K562 (cell line): Measurements from ENCODE around the gene PAFAH1B1. TPM values are rescaled to one million over a fixed set of nuclear protein-coding genes. Genes with fewer than 3 reads are reported as not detected.
A peak's percentile ranks its signal among the peaks of the same experiment; 100 is the strongest.

Source experiments
- ATAC-seq: fragments of 200-7000 bp; cut with Tn5 transposase; 3 replicates; pipeline ENCODE4 v1.9.1; 2020; ENCODE audit warnings: moderate library complexity
- BruUV-seq: library from RNA; stranded (reverse); fragments of 400-500 nt; replicated peaks from 2 replicates; lab custom pipeline; 2021; lab: Mats Ljungman, UMichigan
- CTCF ChIA-PET: fragments of 300-600 bp; formaldehyde crosslinking; extraction: SDS; loops from one replicate; lab custom pipeline; 2021; ENCODE audit warnings: low intra/inter-chr PET ratio; lab: Yijun Ruan, JAX
- POLR2A ChIA-PET: fragments of 300-600, 350-650 bp; sonication (Branson Sonifier 250); formaldehyde crosslinking; extraction: SDS; loops from one replicate; lab custom pipeline; 2021; ENCODE audit warnings: antibody characterized with exemption, inconsistent platforms; lab: Yijun Ruan, JAX
- DNase-seq, 4 experiments: peaks; one replicate each; pipeline versions ENCODE4 v3.0.0 to v3.0.0-alpha.2; 2011 to 2018; ENCODE audit warnings: low spot score in 3 of 4, mixed read lengths in 3 of 4; ENCODE audit errors: extremely low read depth in 1 of 4
- FAIRE-seq: peaks from 2 replicates; lab custom pipeline; 2011; peaks lifted over from hg19 to GRCh38; lab: Jason Lieb, UNC
- H2AFZ ChIP-seq: 2 replicates; pipeline ENCODE4 v1.6.0; 2011; ENCODE audit warnings: low read depth, low read length, control low read depth, inconsistent platforms
- H3K27ac ChIP-seq: fragments of 200-600 bp; 3 replicates; pipeline ENCODE4 v1.8.0; 2011; ENCODE audit warnings: low read depth, mild to moderate bottlenecking, control low read depth, inconsistent platforms, low read length, moderate library complexity, mixed read lengths; ENCODE audit errors: extremely low read depth
- H3K27me3 ChIP-seq, 2 experiments: fragments of 300-600 bp in 1 of 2; 2 replicates in 1 of 2; 3 replicates in 1 of 2; pipeline versions ENCODE4 v1.6.0 to v1.8.0; 2011; ENCODE audit warnings: inconsistent platforms in 2 of 2, low read length in 2 of 2, mild to moderate bottlenecking in 1 of 2, mixed read lengths in 1 of 2, moderate library complexity in 1 of 2; ENCODE audit not compliant: control insufficient read depth in 2 of 2, insufficient read depth in 2 of 2
- H3K36me3 ChIP-seq: fragments of 300-600 bp; 3 replicates; pipeline ENCODE4 v1.8.0; 2011; ENCODE audit warnings: mild to moderate bottlenecking, low read length, inconsistent platforms; ENCODE audit not compliant: control insufficient read depth, insufficient read depth
- H3K4me1 ChIP-seq, 2 experiments: fragments of 200-600 bp in 1 of 2; replicated peaks in 1 of 2; 2 replicates in 1 of 2; 3 replicates in 1 of 2; pipeline versions ENCODE4 v1.5.1 to v1.8.0; 2011; ENCODE audit warnings: inconsistent platforms in 2 of 2, low read length in 2 of 2, mild to moderate bottlenecking in 1 of 2, mixed read lengths in 1 of 2, moderate library complexity in 1 of 2; ENCODE audit not compliant: control insufficient read depth in 2 of 2, insufficient read depth in 2 of 2
- H3K4me2 ChIP-seq: 2 replicates; pipeline ENCODE4 v1.6.1; 2011; ENCODE audit warnings: low read length, control low read depth, inconsistent platforms, mixed read lengths; ENCODE audit not compliant: insufficient read depth
- H3K4me3 ChIP-seq: fragments of 200-600 bp; sonication (generic), shearing (Covaris generic); 2 replicates; pipeline ENCODE4 v1.5.1; 2016; ENCODE audit warnings: control low read depth, inconsistent platforms
- H3K79me2 ChIP-seq: fragments of 200-600 bp; 3 replicates; pipeline ENCODE4 v1.8.0; 2011; ENCODE audit warnings: low read length, inconsistent platforms; ENCODE audit not compliant: control insufficient read depth, insufficient read depth
- H3K9ac ChIP-seq, 2 experiments: 2 replicates each; pipeline versions ENCODE4 v1.6.0 to v1.6.1; 2011; ENCODE audit warnings: low read depth in 2 of 2, low read length in 2 of 2, control low read depth in 1 of 2, inconsistent platforms in 1 of 2, mild to moderate bottlenecking in 1 of 2, mixed read lengths in 1 of 2; ENCODE audit not compliant: insufficient read depth in 1 of 2
- H3K9me1 ChIP-seq: one replicate; pipeline ENCODE4 v1.6.0; 2011; ENCODE audit warnings: inconsistent platforms, mild to moderate bottlenecking, low read length, moderate library complexity; ENCODE audit not compliant: control insufficient read depth, insufficient read depth
- H3K9me3 ChIP-seq: replicated peaks from 2 replicates; pipeline ENCODE4 v1.5.1; 2011; ENCODE audit warnings: low read depth, low read length, inconsistent platforms; ENCODE audit not compliant: control insufficient read depth, insufficient read depth
- H4K20me1 ChIP-seq: replicated peaks from 2 replicates; pipeline ENCODE4 v1.6.1; 2011; ENCODE audit warnings: low read length, inconsistent platforms, mixed read lengths; ENCODE audit not compliant: control insufficient read depth, insufficient read depth
- DMBX1 ChIP-seq: fragments of 250-450 bp; sonication (Bioruptor Pico); IDR thresholded peaks from 2 replicates; pipeline ENCODE4 v1.8.0; 2022; ENCODE audit warnings: inconsistent platforms, mild to moderate bottlenecking, moderate library complexity, borderline replicate concordance
- POLR2G ChIP-seq: fragments of 200-400 bp; formaldehyde crosslinking; IDR thresholded peaks from 2 replicates; pipeline ENCODE4 v1.6.1; 2017; ENCODE audit warnings: low read depth, mild to moderate bottlenecking, antibody characterized with exemption, low read length, moderate library complexity
- WGBS: fragments of 100-300 bp; shearing (Covaris generic); methylation state at CpG from one replicate; pipeline ENCODE4 v1.1.6; 2016; ENCODE audit warnings: low coverage, mixed read lengths; ENCODE audit not compliant: insufficient coverage; ENCODE audit errors: missing lambda C conversion rate; 5-methylcytosine and 5-hydroxymethylcytosine counted together
- in situ Hi-C: fragments of 300-500 bp; cut with MboI; formaldehyde crosslinking; loops from 4 replicates; pipeline ENCODE4 v1.15.0; 2018; ENCODE audit warnings: inconsistent platforms, mixed read lengths
- intact Hi-C: fragments of 100-400 bp; cut with micrococcal nuclease; formaldehyde crosslinking; loops from 2 replicates; pipeline ENCODE4 v1.14.2; 2022
- polyA plus RNA-seq, 8 experiments: library from polyadenylated mRNA; depleted of rRNA in 4 of 8; stranded (reverse) in 5 of 8; unstranded in 3 of 8; fragments of >200 nt; fragmentation: Nextera tagmentation in 2 of 8; fragmentation: Illumina TruSeq in 1 of 8; extraction: Ambion mirVana in 2 of 8; extraction: Trizol in 1 of 8; gene quantifications; 2 replicates each; pipeline versions ENCODE4 v1.2.1 to v1.2.3, GENCODE V29; 2011 to 2014; ENCODE audit warnings: inconsistent platforms in 1 of 8, missing spikeins in 1 of 8
- total RNA-seq, 7 experiments: library from RNA; depleted of rRNA in 6 of 7; stranded (reverse); fragments of >200 nt in 6 of 7; fragmentation: Illumina TruSeq in 2 of 7; extraction: Trizol in 2 of 7; gene quantifications; 2 replicates each; pipeline versions ENCODE4 v1.2.1 to v1.2.3, GENCODE V29; 2011 to 2021; ENCODE audit warnings: low replicate concordance in 1 of 7

The PAFAH1B1 gene
- total and polyA plus RNA-seq, 9 of the 15 experiments (the other 6 are each of a cell fraction or from before 2014, with no cell fraction given), result 23.3 to 66.4 (median 40.2) TPM

- in situ Hi-C loops, result no loop called here
- Histone ChIP-seq H4K20me1 (peaks cover 20% of the 10 kb centered on the region), H3K9me3 (no peaks in the 10 kb centered on the region), H3K4me3 (no peak overlapping the region), H3K4me2 (no peak overlapping the region), H3K9ac (no peak overlapping the region; a peak in 2 of 4 replicates), H3K9me1 (peaks cover 5% of the 10 kb centered on the region)
- no peak for DNase-seq
- POLR2A ChIA-PET, result interaction anchor here (0.6 to 1.4 kb wide), 4 partner anchors 8 to 311 kb away, joined by 3 to 4 read pairs (median 4); partner anchors contain the start of gene METTL16
- BruUV-seq, result no TSS peak
- no peak for FAIRE-seq
- 0 out of 2 replicates have a peak, but pooled peaks have one; percentile 14 for TF ChIP-seq POLR2G
- TF ChIP-seq DMBX1 (CRISPR knock-in tag), result no peak
- TF ChIP-seq, all 486 proteins: peak for 1
- intact Hi-C loops, result no loop called here
- H3K27me3 ChIP-seq, result no peaks in the 10 kb centered on the region
- H3K27ac ChIP-seq, result no peak overlapping the region
- peaks cover 80% of the 10 kb centered on the region; the same call in 1 of the 3 replicates for H3K36me3 ChIP-seq
- peaks cover 10 to 40% of the 10 kb centered on the region in 2 experiments; a peak in 4 of 5 replicates for H3K4me1 ChIP-seq
- CTCF ChIA-PET, result no interaction called here
- ATAC-seq, result no peak
- H3K79me2 ChIP-seq, result peaks cover 68% of the 10 kb centered on the region
- 97% methylated on average over 9 of the region's 25 CpGs for WGBS
- no peak overlapping the region for H2AFZ ChIP-seq
These were observed 112.7 kb downstream of the PAFAH1B1 start for GRCh38 chr17:2705888-2706795.
